PC-9 (cell line): ENCODE data around the gene TMEM200B.

Source experiments
- EZH2 ChIP-seq: fragments of 200-600 bp; sonication (generic); IDR thresholded peaks from 2 replicates; pipeline ENCODE4 v1.8.0; 2017; ENCODE audit warnings: antibody characterized with exemption, low read depth
- TF ChIP-seq, protein P1 (sequence below): fragments of 200-600 bp; sonication (generic); conservative IDR thresholded peaks from 2 replicates; pipeline ENCODE4 v1.6.1; 2017; ENCODE audit warnings: mixed run types, antibody characterized with exemption, mild to moderate bottlenecking, moderate library complexity

DNA sequence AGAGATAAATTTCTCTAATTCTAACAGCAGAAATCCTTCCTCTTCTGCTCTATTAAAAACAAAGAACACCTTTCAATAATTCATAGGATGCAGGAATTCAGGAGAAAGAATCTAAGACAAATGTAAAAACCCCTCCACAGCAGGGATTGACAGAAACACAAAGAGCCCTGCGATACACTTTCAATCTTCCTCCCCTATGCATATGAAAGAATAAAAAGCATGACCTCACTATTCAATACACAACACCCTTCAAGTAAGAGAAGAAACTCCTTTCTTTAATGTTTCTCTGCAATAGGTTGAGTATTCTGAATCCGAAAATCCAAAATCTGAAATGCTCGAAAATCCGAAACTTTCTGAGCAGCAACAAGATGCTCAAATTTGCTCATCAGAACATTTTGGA, 40.9 kb upstream of the TMEM200B start:
- TF ChIP-seq, protein P1, sequence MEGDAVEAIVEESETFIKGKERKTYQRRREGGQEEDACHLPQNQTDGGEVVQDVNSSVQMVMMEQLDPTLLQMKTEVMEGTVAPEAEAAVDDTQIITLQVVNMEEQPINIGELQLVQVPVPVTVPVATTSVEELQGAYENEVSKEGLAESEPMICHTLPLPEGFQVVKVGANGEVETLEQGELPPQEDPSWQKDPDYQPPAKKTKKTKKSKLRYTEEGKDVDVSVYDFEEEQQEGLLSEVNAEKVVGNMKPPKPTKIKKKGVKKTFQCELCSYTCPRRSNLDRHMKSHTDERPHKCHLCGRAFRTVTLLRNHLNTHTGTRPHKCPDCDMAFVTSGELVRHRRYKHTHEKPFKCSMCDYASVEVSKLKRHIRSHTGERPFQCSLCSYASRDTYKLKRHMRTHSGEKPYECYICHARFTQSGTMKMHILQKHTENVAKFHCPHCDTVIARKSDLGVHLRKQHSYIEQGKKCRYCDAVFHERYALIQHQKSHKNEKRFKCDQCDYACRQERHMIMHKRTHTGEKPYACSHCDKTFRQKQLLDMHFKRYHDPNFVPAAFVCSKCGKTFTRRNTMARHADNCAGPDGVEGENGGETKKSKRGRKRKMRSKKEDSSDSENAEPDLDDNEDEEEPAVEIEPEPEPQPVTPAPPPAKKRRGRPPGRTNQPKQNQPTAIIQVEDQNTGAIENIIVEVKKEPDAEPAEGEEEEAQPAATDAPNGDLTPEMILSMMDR = no peak
- TF ChIP-seq EZH2 = no peak
